ENCODE results near the gene WNT16.

WNT16 gene

GRCh38 chr7:121351682-121352081 is 22.9 kb downstream of the WNT16 start:
- no peak for DNase-seq

GRCh38 chr7:121352323-121352722 is 23.5 kb downstream of the WNT16 start:
- no peak for DNase-seq

GRCh38 chr7:121355574-121355973 is 26.8 kb downstream of the WNT16 start:
- no peak for DNase-seq

GRCh38 chr7:121360564-121360963 is 31.8 kb downstream of the WNT16 start:
- no peak for DNase-seq

GRCh38 chr7:121366852-121367431 is 38.1 kb downstream of the WNT16 start:
- DNase-seq, result no peak

- DNase-seq, result no peak
Observed at GRCh38 chr7:121369462-121369861, 40.7 kb downstream of the WNT16 start.

GRCh38 chr7:121371367-121371766 is 42.6 kb downstream of the WNT16 start:
- no peak for DNase-seq

- DNase-seq, result no peak
Observed at GRCh38 chr7:121371883-121372282, 43.1 kb downstream of the WNT16 start.

- no peak for DNase-seq
Observed at GRCh38 chr7:121372376-121373010, 43.7 kb downstream of the WNT16 start.

GRCh38 chr7:121373177-121373576 is 44.4 kb downstream of the WNT16 start:
- no peak for DNase-seq

- DNase-seq, result no peak
Observed at GRCh38 chr7:121376979-121377378, 48.2 kb downstream of the WNT16 start.

GRCh38 chr7:121379930-121380329 is 51.1 kb downstream of the WNT16 start:
- no peak for DNase-seq

- no peak for DNase-seq
Observed at GRCh38 chr7:121382473-121382872, 53.7 kb downstream of the WNT16 start.

- no peak for DNase-seq
Observed at GRCh38 chr7:121383235-121383910, 54.6 kb downstream of the WNT16 start.

- no peak for DNase-seq
Observed at GRCh38 chr7:121384265-121384664, 55.5 kb downstream of the WNT16 start.

GRCh38 chr7:121385056-121385799 is 56.4 kb downstream of the WNT16 start:
- DNase-seq, result no peak

- no peak for DNase-seq
Observed at GRCh38 chr7:121385800-121386179, 57.0 kb downstream of the WNT16 start.

- no peak for DNase-seq
Observed at GRCh38 chr7:121388950-121389349, 60.1 kb downstream of the WNT16 start.

GRCh38 chr7:121390109-121390508 is 61.3 kb downstream of the WNT16 start:
- DNase-seq, result no peak

GRCh38 chr7:121390617-121391016 is 61.8 kb downstream of the WNT16 start:
- no peak for DNase-seq

Measured in SHP77 (cell line).